Pons (tissue), 1 donor: Measurements from ENCODE around the gene GNB1.
A peak's percentile ranks its signal among the peaks of the same experiment; 100 is the strongest.

Source experiments
- DNase-seq: peaks from one replicate; pipeline ENCODE4 v3.0.0-alpha.2; 2016; ENCODE audit warnings: low spot score

Gene GNB1

GRCh38 chr1:1910033-1910465, 19.2 kb upstream of the GNB1 start:
- DNase-seq: no peak

- no peak for DNase-seq
Observed at GRCh38 chr1:1908506-1908791, 17.6 kb upstream of the GNB1 start.

- DNase-seq: no peak
Observed at GRCh38 chr1:1907098-1907736, 16.3 kb upstream of the GNB1 start.

- peak; percentile 90 for DNase-seq
Observed at GRCh38 chr1:1906185-1907097, 15.6 kb upstream of the GNB1 start.

- DNase-seq: no peak
Observed at GRCh38 chr1:1903224-1903623, 12.3 kb upstream of the GNB1 start.

GRCh38 chr1:1901641-1902294, 10.9 kb upstream of the GNB1 start:
- DNase-seq: no peak

- no peak for DNase-seq
Observed at GRCh38 chr1:1900883-1901640, 10.2 kb upstream of the GNB1 start.

GRCh38 chr1:1899967-1900327, 9.1 kb upstream of the GNB1 start:
- no peak for DNase-seq

- DNase-seq: no peak
Observed at GRCh38 chr1:1899266-1899966, 8.5 kb upstream of the GNB1 start.

GRCh38 chr1:1898246-1898933, 7.5 kb upstream of the GNB1 start:
- no peak for DNase-seq

GRCh38 chr1:1895456-1896336, 4.8 kb upstream of the GNB1 start:
- DNase-seq: no peak

GRCh38 chr1:1895060-1895418, 4.2 kb upstream of the GNB1 start:
- no peak for DNase-seq

- no peak for DNase-seq
Observed at GRCh38 chr1:1894354-1895059, 3.6 kb upstream of the GNB1 start.

GRCh38 chr1:1893997-1894353, 3.1 kb upstream of the GNB1 start:
- DNase-seq: no peak

GRCh38 chr1:1893291-1893985, 2.6 kb upstream of the GNB1 start:
- no peak for DNase-seq

GRCh38 chr1:1892763-1893120, 1.9 kb upstream of the GNB1 start:
- DNase-seq: no peak

- no peak for DNase-seq
Observed at GRCh38 chr1:1892079-1892762, 1.3 kb upstream of the GNB1 start.

GRCh38 chr1:1891349-1892078, 627 bp upstream of the GNB1 start:
- no peak for DNase-seq
